Erythroblast (primary cell): ENCODE results near the gene CYTH1.

Source experiments
- GATA1 ChIP-seq: IDR thresholded peaks from 2 replicates; pipeline ENCODE4 v1.6.1; 2011; ENCODE audit warnings: low read depth, mild to moderate bottlenecking, control low read depth, low read length, moderate library complexity
- POLR2A ChIP-seq: IDR thresholded peaks from 2 replicates; pipeline ENCODE4 v1.6.1; 2011; ENCODE audit warnings: mild to moderate bottlenecking, low read length

- TF ChIP-seq POLR2A, result no peak
- TF ChIP-seq GATA1, result no peak
Observed at GRCh38 chr17:78793968-78794367, 11.9 kb upstream of the CYTH1 start.
